Bronchial epithelial cell (primary cell): Measurements from ENCODE around the gene MLXIPL. TPM values are rescaled to one million over a fixed set of nuclear protein-coding genes. Genes with fewer than 3 reads are reported as not detected.

Experiments used
- DNase-seq: peaks from one replicate; pipeline ENCODE4 v3.0.0-alpha.2; 2010; ENCODE audit warnings: low read depth
- FAIRE-seq: peaks from 2 replicates; lab custom pipeline; 2011; peaks lifted over from hg19 to GRCh38; lab: Jason Lieb, UNC
- H3K27me3 ChIP-seq: 2 replicates; pipeline ENCODE4 v1.5.1; 2011; ENCODE audit warnings: low read length; ENCODE audit not compliant: control insufficient read depth, insufficient read depth
- H3K36me3 ChIP-seq: 2 replicates; pipeline ENCODE4 v1.5.1; 2011; ENCODE audit warnings: low read length; ENCODE audit not compliant: control insufficient read depth, insufficient read depth
- H3K4me3 ChIP-seq: 2 replicates; pipeline ENCODE4 v1.5.1; 2011; ENCODE audit warnings: mild to moderate bottlenecking, low read depth, low read length, control low read depth
- CTCF ChIP-seq: IDR thresholded peaks from 2 replicates; pipeline ENCODE4 v1.5.1; 2011; ENCODE audit warnings: mild to moderate bottlenecking, moderate library complexity, low read length, control low read depth, inconsistent platforms; ENCODE audit not compliant: insufficient read depth, severe bottlenecking
- total RNA-seq: library from RNA; depleted of rRNA; stranded (reverse); fragments of >200 nt; gene quantifications from 2 replicates; pipeline ENCODE4 v1.2.1, GENCODE V29; 2014

MLXIPL gene
- total RNA-seq, 1 donor from 2014 or later, result not detected

- Histone ChIP-seq H3K4me3 (no peak overlapping the region), H3K27me3 (peaks cover 8% of the 10 kb centered on the region), H3K36me3 (no peaks in the 10 kb centered on the region)
- no peak for TF ChIP-seq CTCF
- peak; percentile 44 for DNase-seq
- FAIRE-seq, result no peak
Measured at GRCh38 chr7:73602721-73603651, 21.3 kb downstream of the MLXIPL start.

DNA sequence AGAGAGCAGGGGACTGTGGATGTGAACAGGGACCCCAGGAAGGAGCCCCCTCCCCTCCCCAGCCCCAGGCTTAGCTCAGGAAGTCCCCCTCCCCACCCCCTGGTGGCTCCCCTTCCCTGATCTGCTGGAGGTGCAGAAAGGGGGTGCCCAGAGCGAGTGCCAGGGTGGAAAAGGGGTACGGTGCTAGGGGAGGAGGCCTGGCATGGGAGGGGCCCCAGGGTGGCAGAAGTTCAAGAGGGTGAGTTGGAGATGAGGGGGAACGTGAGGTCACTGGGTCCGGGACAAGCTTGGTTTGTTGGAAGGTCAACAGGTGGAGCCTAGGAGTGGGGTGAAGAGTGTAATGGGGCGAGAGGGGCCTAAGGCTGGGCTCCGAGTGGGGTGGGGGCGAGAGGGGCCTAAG lies 24.4 kb downstream of the MLXIPL start:
- FAIRE-seq, result no peak

DNA sequence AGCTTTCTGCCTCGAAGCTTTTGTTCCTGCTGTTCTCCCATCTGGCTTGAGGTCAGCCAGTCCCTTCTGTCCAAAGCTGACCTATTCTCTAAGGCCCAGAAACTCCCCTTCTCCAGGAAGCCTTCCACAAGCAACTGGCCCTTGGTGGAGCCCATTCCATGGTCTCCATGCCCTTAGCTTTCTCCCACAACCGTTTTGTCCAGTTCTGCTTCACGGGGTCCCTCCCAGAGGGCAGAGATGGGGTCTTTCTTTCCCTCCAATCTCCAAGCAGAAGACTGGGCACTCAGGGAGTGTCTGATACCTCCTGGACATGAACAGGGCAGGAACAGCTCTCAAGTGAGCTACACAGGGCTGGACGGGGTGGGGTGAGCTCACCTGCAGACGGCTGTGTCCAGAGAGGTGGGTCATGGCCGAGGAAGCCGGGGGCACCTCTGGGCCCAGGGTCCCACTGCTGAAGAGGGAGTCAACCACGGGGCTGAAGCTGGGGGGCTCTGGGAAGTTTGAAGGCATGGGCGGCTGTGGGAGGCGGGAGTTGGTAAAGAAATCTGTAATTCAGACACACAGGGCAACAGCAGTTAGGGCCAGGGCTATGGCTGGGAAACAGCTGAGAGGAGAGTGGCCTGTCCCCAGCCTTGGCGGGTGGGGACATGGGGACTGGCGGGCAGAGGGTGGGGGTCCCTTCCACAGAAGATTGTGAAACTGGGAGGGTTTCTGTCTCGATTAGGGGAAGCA lies 25.0 kb downstream of the MLXIPL start:
- DNase-seq, result no peak
- peaks cover 9% of the 10 kb centered on the region for H3K27me3 ChIP-seq
- no peak overlapping the region for H3K4me3 ChIP-seq
- FAIRE-seq, result no peak
- no peak for TF ChIP-seq CTCF
- H3K36me3 ChIP-seq, result no peaks in the 10 kb centered on the region

More for the DNA sequence above, 24.4 kb downstream of the MLXIPL start:
- Histone ChIP-seq H3K27me3 (peaks cover 9% of the 10 kb centered on the region), H3K4me3 (no peak overlapping the region), H3K36me3 (no peaks in the 10 kb centered on the region)
- no peak for TF ChIP-seq CTCF
- no peak for DNase-seq

DNA sequence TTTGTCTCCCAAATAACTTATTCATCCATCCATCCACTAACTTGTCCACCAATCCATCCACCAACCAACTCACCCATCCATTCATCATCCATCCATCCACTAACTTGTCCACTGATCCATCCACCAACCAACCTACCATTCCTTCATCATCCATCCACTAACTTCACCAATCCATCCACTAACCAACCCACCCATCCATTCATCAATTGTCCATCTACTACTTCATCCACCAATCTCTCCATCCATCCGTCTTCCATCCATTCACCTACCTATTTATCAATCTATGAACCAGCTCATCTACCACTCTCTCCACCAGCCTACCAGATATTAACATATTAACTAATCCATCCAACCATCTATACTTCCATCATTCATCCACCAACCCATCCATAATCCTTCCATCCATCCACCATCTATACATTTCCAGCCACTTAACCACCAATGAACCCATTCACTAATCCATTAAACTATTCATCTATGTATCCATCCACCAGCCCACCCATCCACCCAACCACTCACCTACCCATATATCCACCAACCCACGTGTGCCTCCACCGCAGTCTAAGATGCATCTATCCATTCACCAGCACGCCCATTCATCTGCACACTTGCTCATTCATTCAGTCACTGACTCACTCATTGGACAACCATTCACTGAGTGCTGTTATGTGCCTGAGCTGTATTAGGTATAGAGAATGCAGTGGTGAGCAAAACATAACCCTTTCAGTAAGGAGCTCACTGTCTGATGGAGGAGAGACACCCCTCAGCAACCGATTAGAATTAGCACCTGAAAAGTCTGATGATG lies 26.1 kb downstream of the MLXIPL start:
- FAIRE-seq (peak; percentile 86), DNase-seq (peak; percentile 36)
- peaks cover 9% of the 10 kb centered on the region for H3K27me3 ChIP-seq
- TF ChIP-seq CTCF, result no peak
- H3K36me3 ChIP-seq, result no peaks in the 10 kb centered on the region
- H3K4me3 ChIP-seq, result no peak overlapping the region

DNA sequence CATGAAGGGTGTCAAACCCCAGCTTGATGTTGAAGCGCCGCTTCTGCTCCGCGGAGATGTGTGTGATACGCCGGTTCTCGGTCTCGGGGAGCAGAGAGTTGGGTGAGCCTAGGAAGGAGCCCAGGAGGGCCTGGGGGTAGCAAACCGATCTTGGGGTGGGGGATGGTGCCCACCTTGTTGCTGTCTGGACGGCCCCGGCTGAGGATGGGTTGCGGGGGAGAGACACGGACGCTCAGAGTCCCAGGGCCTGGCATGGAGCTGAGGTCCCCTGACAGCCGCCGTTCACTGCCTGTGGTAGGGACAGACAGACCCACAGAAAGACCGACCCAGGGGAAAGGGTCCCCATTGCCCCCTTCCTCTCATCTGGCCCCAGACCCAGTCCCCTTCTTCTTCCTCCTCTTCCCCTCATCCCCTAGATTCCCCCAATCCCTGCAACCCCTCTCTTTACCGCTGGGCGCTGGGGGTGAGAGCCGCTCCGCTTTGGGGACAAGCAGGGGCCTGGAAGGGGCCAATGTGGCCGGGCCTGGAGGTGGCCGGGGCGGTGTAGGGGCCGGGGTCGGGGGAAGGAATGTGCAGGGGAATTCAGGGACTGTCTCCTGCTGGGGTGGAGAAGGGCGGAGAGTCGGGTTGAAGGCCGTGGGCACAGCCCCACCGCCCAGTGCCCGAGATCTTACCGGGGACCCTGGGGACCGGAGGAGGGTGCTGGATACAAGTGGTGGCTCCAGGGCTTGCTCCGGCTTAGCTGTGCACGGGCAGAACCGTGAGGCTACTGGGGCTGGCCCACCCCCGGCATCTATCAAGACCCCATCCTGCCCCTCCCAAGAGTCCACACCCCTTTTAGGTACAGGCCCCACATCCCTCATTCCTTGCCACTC lies 27.9 kb downstream of the MLXIPL start:
- FAIRE-seq, result no peak
- no peak for TF ChIP-seq CTCF

More for the DNA sequence above, 27.9 kb downstream of the MLXIPL start:
- DNase-seq, result no peak
- peaks cover 3% of the 10 kb centered on the region for H3K27me3 ChIP-seq
- H3K36me3 ChIP-seq, result no peaks in the 10 kb centered on the region
- H3K4me3 ChIP-seq, result no peak overlapping the region
